Stimulated activated CD4-positive, alpha-beta T cell treated with anti-CD3 and anti-CD28 coated beads, Interleukin-12 subunit alpha, Interleukin-12 subunit beta, amount 100 ng/mL, for 4 hours (primary cell): ENCODE data around the gene MYPOP.
"Not testable (repeated sequence)": the region's sequence is repeated elsewhere in the genome, so short reads cannot be mapped to it uniquely, and the experiment has no call there.

ENCODE experiments used
- DNase-seq: peaks from one replicate; pipeline ENCODE4 v3.0.0-alpha.2; 2020

MYPOP gene

DNA sequence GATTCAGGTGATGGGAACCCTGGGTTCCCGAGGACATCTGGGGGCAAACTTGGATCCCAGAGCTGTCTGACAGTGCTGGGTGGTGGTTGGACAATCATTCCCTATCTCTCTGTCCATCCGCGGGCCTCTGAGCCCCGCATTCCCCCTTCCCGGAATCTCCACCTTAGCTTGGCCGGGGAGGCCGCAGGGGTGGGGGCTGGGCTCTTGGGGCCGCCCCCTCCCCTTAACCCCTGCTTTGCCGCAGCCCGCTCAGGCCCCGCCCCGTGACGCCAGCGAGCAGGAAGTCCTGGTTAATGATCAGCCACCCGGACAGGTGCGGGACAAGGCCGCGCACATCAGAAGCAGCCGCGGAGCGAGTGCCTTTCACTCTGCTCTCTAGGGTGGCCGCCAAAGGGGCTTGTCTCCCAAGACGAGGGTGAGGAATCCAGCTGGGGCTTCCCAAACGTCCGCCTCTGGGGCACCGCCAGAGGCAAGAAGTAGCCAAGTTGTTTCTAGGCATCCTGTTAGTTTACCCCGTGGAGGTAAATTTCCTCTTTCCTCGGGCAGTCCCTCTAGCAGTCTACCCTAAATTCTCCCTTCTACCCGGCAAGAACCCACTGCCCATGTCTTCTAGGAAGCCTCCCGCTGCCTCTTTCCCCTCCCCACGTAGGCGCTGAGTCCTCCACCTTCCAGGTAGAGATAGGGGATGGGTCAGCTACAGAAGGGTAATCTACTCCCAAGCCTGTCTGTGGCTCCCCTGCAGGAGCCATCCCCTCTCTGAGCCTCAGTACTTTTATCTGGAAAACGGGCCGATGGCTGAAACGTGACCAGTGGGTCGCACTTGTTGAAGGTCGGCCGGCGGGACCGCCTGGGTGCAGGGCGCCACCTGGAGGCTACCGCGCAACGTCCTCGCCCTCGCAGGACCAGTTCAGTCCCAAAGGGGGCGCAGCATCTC lies 19.5 kb downstream of the MYPOP start:
- DNase-seq: peak; percentile 81

DNA sequence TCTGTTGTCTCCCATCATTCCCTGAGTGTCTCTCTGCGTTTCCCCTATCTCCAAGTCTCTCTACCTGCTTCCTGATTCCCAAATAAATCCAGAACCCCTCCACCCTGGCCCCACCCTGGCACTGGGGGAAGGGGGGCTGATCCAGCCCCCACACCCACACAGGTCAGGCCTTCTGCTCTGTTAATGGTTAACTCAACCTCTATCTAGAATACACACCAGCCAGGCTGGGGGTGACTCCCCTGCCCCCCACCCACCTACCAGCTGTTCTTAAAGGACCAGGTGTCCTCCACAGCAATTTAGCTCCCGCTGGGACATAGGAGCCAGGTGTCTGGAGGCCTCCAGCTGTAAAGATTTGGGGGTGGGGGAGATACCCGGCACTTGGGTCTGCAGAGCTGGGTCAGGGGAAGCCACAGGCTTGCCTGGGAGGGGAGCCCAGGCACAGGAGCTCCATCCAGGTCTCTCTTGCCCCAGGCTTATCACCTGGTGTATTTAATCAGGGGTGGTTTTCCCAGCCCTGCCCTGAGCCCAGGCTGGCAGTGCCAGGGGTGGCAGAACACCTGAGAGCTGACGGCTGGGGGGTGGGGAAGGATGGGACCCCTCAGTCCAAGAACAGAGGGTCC lies 20.4 kb downstream of the MYPOP start:
- DNase-seq: no peak

DNA sequence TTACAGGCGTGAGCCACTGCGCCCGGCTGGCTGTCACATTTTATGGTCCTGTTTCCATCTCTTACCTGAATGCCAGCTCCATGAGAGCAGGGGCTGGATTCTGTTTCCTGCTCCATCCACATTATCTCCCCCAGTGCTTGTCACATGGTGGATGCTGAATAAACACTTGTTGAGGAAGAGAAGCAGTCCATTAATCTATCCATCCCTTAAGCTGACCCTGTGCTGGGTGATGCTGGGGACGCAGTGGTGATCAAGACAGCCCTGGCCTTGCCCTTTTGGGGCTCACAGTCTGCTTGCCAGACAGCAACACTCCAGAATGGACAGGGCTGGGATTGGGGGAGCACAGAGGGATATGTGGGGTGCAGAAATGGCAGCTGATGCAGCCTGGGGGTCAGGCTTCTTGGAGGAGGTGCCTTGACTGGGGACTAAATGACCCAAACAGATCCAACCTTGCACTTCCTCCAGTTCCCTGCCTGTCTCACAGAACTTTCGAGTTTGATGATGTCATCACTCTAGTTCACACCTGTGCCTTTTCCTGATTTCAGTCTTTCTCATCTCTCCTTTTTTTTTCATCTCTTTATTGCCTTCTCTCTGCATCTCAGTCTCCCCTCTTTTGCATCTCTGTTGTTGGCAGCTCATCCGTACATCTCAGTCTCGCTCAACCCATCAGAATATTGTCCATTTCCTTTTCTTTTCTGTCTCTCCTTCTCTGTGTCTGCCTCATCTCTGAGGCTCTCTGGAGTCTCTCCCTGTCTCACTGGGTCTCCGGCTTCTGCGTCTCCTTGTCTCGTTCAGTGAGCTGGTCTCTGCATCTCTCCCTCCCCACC lies 21.1 kb downstream of the MYPOP start:
- DNase-seq: no peak

DNA sequence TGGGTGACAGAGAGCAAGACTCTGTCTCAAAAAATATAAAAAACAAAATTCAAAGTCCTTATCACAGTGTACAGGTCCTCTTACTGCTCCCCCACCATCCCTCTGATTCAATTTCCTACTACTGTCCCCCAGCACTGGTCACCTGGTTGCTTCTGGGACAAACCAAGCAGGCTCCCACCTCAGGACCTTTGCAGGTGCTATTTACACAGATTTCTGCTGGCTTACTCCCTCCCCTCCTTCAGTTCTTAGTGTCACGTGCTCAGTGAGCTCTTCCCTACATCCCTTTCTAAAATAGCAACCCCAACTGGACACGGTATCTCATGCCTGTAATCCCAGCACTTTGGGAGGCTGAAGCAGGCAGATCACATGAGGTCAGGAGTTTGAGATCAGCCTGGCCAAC lies 22.4 kb downstream of the MYPOP start:
- no peak for DNase-seq

- no peak for DNase-seq
These were observed 23.4 kb downstream of the MYPOP start for GRCh38 chr19:45879055-45879454.

- DNase-seq: no peak
These were observed 24.2 kb downstream of the MYPOP start for GRCh38 chr19:45878043-45878794.

DNA sequence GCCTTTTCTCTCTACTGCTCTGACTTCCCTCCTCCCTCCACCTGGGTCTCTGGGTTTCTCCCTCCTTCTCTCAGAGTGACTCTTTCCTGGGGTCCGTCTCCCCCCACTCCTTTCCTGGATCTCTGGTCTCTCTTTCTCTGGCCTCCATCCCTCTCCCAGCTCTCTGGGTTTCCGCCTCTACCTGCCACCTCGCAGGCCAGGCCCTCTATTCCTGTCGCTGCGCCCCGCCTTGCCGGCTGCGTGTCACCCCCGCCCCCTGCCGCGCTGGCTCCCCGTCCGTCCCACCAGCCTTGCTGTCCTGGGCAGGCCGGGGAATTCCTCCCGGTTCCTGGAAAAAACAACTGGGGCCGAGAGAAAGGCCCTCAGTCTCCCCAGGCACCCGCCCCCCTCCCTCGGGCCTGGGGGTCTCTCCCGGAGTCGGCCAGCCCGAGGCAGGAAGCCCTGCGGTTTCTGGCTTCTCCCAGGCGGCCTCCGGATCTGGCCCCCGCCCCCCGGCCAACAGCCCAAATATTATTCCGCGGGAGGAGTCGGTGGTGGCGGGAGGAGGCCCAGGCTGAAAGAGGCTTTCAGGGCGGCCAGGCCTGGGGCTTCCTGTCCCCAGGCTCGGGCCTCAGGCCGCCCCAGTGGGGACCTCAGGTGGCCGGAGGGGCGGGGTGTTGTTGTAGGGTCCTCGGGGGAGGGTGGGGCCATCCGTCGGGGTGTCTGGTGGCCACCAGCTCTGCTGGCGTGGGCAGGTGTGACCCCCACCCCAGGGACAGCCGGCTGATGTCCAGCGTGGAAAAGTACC lies 25.8 kb downstream of the MYPOP start:
- DNase-seq: peak; percentile 38

GRCh38 chr19:45876161-45876410 lies 26.3 kb downstream of the MYPOP start:
- no peak for DNase-seq

GRCh38 chr19:45874620-45874966 lies 27.8 kb downstream of the MYPOP start:
- DNase-seq: no peak

GRCh38 chr19:45873219-45873772 lies 29.1 kb downstream of the MYPOP start:
- no peak for DNase-seq

- no peak for DNase-seq
These were observed 30.1 kb downstream of the MYPOP start for GRCh38 chr19:45872095-45872919.

- no peak for DNase-seq
These were observed 31.6 kb downstream of the MYPOP start for GRCh38 chr19:45870798-45871197.

DNA sequence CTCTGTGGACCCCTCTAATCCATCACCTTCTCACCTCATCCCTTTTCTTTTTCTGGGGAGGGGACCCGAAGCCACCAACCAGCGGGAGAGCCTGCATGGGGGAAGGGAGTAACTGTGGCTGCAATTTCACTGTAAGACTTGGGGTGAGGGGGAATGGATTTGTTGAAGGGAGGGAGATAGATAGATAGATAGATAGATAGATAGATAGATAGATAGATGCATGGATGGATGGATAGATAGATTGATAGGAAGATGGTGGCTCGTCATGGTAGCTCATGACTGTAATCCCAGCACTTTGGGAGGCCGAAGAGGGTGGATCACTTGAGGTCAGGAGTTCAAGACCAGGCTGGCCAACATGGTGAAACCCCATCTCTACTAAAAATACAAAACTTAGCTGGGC lies 35.2 kb downstream of the MYPOP start:
- DNase-seq: not testable (repeated sequence)

GRCh38 chr19:45866400-45867176 lies 35.8 kb downstream of the MYPOP start:
- DNase-seq: no peak

- DNase-seq: no peak
These were observed 37.0 kb downstream of the MYPOP start for GRCh38 chr19:45865269-45865948.

- DNase-seq: no peak
These were observed 37.8 kb downstream of the MYPOP start for GRCh38 chr19:45864629-45865082.

GRCh38 chr19:45863840-45864628 lies 38.4 kb downstream of the MYPOP start, which contains the start of gene FOXA3:
TSS of gene FOXA3 (plus strand) at chr19:45864326. CDS start at chr19:45864457, 131 bp downstream.
- DNase-seq: peak; percentile 51

DNA sequence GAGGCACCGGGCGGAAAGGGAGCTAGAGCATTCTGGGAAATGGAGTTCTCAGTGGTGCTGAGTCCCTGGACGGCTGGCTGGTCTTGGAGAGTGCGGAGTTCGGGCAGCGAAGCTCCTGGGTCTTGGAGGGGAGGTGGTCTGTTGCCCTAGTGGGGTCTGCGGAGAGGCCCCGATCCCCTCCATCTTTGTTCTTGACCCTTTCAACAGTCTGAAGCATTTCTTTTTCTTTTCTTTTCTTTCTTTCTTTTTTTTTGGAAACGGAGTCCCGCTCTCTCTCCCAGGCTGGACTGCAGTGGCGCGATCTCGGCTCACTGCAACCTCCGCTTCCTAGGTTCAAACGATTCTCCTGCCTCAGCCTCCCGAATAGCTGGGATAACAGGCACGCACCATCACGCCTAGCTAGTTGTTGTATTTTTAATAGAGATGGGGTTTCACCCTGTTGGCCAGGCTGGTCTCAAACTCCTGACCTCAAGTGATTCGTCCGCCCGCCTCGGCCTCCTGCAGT lies 39.0 kb downstream of the MYPOP start:
- DNase-seq: no peak
